GM19324 (cell line): ENCODE data around the gene SPAG17.
A peak's percentile ranks its signal among the peaks of the same experiment; 100 is the strongest.

Experiments used
- ATAC-seq: cut with Tn5 transposase; IDR thresholded peaks from one replicate; pipeline ENCODE4 v1.9.1; 2021; ENCODE audit warnings: mild to moderate bottlenecking, moderate library complexity; ENCODE audit not compliant: unreplicated experiment, low FRiP score

The SPAG17 gene

DNA sequence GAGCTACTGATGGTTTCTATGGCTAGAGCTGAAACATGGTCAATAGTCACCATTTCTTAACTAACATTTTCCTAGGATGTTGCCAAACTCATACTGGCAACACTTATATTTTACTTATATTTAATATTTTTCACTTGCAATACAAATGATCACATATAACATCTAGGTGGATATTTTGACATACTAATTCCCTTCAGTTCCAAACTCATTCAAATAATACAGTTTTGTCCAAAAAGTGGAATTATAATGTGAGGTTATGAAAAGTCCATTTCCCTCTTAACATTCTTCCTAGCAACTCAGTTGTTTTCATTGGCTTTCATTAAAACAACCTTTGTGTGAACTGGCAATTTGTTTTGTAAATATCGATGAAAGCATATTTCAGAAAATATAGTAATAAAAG lies 16.0 kb downstream of the SPAG17 start:
- ATAC-seq, result no peak

DNA sequence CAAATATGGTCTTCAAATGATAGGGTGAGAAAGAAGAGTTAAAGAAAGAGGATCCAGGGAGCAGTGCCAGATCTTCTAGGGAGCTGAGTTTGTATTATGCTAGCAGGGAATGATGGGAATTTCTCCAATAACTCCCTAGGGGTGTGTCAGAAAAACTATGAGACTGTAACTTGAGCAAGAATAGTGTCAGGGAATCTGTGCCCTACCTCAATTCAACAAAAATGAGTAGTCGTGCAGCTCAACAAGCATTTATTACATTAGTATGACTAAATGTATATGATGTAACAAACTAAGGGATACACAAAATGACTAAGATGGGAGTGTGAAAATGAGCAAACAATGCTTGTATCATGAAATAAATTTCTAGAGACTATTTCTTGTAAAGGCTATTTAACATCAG lies 24.2 kb downstream of the SPAG17 start:
- no peak for ATAC-seq

DNA sequence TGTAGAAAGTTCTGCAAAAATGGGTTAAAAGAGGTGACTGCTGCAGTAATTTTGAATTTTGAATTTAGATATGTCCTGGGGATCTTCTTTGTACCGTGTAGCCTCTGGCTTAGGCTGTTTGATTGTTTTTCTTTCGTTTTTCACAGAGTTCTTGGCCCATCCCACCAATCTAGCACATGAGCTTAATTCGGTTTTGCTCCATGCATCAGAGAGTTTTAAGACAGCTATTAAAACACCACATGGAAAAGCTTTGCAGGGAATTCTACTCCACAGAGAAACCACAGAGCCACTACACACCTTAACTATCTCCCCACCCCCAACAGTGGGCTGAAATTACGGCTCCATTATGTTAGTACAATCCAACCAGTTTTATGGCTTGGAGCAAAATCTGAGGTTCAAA lies 25.5 kb downstream of the SPAG17 start:
- no peak for ATAC-seq

DNA sequence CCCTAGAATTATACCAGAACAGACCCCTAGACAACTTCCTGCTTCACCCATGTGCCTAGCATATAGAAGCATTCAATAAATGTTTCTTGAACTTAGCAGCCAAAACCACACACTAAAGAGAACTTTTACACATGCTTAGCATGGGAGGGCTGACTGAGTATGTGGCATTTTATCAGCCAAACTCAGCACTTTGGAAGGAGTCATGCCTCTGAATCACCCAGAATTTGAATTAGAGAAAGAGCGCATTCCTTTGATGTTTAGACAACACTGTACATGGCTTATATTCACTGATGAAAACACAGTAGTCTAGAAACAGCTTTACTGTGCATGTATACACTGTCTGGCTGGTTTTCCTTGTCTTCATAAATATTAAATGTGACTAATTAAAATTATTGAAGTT lies 26.1 kb downstream of the SPAG17 start:
- no peak for ATAC-seq

DNA sequence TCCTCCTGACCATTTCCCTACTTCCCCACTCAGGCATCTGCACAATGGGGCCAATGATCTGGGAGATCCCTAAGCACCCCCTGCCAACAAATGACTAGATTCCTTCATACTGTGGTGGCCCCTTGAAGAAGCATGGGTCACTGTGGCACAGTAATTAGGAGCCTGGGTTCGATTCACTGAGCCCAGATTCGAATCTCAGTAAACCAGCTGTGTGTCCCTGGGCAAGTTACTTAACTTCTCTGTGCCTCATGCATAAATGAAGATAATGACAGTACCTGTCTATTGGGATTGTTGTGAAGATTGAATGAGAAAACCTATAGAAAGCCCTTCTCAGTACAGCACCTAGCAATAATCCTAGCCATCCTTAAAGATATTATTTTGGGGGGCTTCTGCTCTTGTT lies 27.5 kb downstream of the SPAG17 start:
- no peak for ATAC-seq

DNA sequence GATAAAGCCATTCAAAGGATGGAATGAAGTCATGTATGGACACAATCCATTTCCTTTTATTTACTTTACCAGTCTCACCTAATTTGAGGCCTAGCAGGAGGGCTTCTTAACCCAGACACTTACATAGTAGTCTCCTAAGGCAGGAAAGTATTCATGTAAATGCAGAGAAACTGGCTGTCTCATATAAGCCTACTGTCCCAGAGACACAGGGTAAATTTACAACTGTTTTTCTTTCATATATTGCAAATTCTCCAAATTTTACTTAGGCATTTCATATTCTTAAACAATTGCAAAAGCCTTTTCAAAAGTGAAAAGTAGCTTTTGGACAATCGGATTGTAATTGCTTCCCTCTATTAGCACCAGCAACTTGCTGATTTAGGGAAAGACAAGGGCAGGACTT lies 29.9 kb downstream of the SPAG17 start:
- ATAC-seq, result no peak

DNA sequence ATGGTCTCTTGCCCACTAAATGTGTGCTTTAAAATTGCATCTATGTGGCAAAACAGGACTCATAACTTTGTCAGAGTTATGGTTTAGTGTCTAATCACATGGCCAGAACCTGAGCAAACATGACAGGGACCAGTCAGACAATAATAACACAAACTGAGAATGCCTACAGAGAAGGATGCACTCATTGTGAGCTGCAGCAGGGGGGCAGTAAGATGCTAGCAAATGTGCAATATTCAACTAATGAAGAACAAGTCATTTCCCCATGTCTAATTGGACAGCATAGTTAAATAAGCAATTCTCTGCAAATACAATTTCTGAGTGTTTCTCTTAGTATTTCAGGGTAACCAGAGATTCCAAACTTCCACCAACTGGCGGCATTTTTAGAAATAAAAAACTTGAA lies 30.8 kb downstream of the SPAG17 start:
- no peak for ATAC-seq

DNA sequence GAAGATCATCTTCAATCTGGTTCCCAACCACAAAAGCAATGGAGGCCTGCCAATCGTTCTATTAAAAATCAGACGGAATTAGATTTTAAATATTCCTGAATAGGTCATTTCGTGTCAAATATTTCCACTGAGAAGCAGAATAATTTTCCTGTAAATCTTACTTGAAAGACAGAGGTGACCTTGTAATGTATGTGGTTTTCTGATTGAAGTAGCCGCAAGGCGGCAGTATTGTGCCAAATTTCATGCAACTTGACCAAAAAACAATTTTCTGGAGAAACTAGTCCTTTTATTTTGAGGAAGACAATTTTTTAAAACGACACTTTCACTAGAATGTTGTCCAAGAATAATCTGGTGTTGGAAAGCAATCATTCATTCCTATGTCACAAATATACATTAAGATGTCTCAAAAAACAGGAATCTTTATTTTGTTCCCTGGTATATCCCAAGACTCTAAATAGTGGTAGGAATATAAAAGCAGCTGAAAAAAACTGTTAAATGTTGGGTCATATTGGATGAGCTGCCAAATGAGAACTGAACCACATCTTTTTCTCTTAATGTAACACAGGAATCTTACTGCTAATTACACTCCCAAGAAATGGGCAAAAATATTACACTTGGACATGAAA lies 33.6 kb downstream of the SPAG17 start:
- ATAC-seq, result no peak

DNA sequence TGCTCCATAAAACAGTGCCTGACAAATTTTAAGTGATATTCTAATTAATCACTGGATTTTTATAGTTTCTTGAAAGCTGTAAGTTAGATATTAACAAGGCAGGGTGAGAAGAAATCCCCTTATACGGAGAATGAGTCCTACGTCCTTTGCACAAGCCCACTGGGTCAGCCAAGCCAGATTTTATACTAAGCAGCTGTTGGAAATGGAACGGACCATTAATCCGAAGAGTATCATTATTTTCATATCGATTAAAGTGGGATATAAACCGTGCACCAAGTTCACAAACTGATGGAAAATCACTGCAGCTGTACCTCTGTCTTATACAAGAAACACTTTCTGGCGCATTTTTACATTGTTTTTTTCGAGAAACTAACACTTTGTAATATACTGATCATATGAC lies 35.2 kb downstream of the SPAG17 start:
- ATAC-seq, result no peak

DNA sequence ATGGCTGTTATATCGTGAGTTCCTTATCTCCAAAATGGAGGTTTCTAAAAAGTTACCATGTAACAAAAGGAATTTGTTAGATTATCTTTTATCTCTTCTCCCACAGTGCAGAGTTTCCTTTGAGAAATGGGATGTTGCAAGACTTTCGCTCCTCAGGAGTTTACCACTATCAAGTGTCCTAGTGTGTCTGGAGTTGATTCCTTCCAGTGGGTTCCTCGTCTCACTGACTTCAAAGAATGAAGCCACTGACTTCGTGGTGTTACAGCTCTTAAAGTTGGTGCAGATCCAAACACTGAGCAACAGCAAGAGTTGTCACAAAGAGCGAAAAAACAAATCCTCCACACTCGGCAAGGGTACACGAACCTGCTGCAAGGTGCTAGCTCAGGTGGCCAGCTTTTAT lies 37.0 kb downstream of the SPAG17 start:
- ATAC-seq, result no peak

DNA sequence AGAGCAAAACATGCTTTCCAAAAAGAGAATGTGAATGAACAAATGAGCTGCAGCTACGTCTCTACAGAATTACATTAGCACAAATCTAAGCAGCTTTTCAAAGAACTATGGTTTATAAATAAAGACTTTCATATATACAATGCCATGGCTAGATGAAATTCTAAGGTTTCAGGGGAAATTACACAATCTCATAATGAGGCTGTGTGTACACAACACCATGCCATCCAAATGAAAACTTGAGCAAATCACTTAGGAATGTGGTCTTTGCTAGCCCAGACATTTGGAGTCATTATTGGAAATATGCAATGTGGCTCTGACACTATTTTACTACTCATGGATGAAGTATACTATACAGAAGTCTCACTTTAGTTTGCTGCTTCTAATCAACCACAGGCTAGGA lies 37.5 kb downstream of the SPAG17 start:
- no peak for ATAC-seq

DNA sequence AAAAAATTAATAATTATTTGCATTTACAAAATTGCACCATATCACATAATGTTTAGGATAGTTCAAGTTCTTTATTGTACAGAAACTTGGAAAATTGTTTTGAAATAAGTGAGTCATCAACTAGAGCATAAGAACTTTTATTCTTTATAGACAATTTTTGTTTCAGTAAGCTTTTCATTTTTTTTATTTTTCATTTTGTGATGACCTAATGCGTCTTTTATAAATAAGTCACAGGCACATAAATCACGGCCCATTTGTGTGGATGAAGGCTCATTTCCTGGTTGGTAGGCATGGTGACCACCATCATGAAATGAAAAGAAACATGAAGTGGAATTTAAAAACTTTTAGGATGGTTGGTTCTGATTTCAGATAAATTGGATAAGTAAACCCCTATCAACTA lies 39.3 kb downstream of the SPAG17 start:
- no peak for ATAC-seq

DNA sequence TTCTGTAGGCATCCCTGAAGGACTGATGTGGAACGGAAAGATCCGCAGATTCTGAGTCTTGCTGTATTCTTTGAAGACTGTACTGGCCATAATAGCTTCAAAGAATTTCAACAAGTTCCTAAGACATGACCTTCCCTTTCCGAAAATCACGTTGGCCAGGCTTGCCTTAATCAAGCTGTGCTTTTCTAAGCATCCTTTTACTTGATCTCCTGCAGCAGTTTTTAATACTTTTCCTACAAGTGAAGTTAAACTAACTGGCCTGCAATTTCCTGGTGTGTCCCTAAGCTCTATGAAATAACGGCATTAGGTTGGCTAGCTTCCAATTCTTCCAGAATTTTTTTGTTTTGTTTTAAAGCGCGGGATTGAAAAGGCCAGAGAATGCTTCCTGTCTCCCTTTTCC lies 40.3 kb downstream of the SPAG17 start:
- no peak for ATAC-seq

DNA sequence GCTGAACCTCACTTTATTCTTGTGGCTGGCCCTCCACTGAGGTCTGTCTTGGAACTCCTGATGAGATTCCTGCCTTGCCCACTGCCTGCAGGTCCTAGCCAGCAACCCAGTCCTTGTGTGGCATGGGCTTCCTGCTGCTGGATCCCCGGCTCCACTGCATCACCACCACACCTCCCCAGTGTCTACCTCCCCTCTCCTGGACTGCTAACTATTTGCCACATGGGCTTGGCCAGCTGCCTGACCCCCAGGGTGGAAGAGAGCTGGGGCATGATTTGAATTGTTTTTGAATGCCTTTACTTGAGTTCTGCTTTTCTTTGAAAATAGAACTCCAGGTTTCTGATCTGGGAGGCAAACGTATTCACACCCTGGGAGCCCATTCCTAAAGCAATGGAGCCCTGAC lies 41.2 kb downstream of the SPAG17 start:
- ATAC-seq, result no peak

DNA sequence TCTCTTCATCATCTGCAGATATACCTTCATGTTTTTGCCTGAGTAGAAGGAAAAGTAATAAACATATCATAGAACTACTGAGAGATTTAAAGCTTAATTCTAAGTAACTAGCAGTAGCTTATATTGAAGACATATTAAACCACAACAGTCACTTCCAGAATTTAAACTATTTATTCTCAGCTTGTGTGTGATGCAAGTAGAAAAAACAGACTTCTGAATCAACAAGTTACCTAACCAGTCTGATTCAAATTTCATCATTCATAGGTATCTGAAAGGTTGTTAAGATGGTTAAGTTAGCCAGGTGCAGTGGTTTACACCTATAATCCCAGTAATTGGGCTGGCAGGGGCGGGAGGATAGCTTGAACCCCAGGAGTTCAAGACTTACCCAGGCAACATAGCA lies 41.9 kb downstream of the SPAG17 start:
- no peak for ATAC-seq

DNA sequence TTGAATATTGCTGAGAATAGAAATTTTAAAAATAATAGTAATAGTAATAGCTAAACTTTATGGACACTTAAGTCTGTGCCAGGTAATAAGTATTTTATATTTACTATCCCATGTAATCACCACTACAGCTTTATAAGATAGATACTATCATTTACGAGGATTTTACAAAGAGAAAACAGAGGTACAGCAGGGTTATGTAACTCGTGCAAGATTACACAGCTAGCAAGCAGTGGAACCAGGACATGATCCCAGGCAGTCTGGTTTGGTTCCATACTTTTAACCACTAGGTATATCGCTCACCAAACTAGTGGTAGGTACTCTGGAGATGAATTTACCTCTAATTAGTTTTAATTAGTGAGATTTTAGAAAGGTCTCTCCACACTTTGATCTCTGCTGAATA lies 42.5 kb downstream of the SPAG17 start:
- ATAC-seq, result no peak

DNA sequence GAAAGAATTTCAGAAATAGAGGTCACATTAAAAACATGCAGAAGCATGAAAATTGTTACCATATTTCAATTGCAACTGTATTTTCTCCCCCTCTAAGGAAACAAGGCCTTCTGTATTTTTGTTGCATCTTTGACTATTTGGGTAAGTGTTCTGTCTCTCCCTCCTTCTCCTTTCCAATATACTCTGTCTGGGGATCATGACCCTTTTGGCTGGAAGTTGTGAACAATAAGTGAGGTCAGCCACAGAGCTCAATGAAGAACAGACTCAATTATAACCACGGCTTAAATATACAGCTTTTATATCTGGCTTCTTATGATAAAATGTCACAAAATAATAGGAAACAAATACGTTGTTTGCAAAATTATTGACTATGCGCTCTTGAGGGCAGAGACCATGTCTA lies 47.1 kb downstream of the SPAG17 start:
- no peak for ATAC-seq

DNA sequence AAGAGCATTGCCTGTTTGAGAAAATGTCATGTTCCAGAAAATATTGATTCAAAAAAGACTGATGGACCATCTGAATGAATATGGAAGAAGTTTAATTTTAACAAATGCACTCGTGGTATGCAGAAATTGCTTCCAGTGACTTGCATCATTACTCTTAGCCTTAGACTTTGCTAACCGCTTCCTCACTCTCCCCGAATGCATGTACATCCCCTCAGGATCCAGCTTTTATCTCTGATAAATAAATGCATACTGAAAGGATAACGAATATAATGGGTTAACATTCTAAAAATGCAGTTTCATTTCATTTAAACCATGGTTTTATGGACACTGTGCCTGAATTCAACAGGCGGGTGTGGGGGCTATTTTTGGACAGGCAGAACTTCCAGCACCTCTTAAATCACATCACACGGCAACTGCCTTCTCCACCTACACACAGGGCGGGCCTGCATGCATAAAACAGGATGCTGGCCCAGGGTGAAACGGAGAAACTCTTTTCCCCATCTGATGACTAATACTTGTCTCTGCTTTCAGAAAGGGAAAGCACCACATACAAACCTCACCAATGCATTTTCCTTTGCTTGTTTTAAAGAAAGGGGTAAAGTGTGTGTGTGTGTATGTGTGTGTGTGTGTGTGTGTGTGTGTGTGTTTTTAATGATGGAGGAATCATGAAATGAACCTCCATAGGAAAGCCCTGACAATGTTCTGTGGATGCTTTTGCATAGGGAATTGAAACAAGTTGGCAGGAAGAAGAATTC lies 48.7 kb downstream of the SPAG17 start:
- peak; percentile 87 for ATAC-seq

DNA sequence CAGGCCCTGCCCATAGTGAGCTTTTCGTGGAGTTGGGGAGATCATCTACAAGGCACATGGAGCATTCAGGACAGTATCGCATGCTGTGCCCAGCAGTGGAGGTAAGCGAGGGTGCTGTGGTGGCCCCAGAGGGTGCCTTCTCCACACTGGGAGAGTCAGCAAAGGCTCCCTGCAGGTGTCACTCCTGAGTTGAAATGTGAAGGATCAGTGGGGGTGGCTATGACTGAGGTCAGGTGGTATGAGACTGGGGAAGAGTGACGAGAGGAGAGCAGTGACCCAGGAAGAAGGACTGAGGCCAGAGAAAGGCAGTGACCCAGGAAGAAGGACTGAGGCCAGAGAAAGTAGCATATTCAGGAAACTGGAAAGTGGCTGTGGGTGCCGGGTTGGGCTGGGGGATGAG lies 53.0 kb downstream of the SPAG17 start:
- ATAC-seq, result no peak

DNA sequence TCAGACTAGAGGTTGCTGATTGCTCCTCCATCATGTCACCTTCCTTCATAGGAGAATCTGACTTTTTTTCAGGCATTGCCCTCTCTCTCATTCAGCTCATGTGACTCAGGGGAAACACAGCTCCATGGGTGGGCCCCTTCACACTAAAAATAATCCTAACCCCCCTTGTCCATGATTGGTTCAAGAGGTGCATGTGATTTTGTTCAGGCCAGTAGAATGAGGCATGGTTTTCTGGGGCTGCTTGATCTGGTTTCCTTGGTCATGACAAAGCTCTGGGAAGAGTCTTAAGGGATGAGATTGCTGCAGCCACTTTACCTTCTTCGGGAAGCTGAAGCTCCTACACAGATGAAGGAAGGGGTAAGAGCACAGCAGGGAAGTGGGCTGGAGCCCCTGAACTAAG lies 56.3 kb downstream of the SPAG17 start:
- no peak for ATAC-seq

DNA sequence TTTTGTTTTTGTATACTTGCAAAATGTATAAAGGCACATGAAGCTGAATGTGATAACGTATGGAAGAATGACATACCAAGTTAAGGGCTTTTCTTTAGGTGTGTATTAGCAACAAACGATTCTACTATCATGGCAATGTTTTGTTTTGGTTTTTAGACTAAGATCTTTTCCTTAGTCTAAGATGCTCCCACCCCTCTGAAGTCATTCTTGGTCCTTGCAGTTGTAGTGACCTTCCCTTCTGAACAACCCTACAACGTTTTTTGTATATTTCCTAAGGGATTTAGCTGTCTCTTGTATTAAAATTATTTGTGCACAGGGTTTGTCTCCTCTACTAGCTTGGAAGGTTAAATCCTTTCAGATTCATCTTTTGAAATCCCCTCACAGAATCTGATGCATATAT lies 61.0 kb downstream of the SPAG17 start:
- ATAC-seq, result no peak

DNA sequence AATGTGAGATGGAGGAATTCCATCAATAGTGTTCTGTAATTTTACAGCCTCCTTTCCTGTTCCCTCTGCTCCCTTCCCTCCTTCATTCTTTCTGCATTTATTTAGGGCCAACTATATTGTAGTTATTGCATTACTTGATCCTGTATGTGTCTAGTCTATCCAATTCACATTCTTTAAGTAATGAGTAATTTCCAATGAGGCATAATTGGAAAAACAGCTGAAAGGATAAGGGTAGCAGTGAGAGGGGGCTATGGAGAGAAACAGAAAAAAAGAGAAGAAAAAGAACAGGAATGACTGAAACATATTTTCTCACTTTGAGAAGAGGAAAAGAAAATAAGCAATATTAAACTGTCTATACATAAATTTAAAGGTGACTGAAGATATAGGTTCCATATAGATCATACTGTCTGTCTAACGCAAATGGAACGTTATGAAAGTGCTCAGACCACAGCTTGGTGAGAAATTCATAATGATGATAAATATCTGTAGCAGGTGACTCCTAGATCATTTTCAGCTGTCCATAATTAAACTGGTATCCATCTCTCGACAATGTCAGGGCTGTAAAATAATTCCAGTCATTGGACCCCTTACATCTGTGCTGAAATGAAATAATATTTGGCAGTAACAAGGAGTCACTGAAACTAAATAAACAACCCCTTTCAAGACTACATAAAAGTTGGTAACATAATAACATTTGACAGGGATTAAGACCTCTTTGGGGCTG lies 61.8 kb downstream of the SPAG17 start:
- no peak for ATAC-seq
